DND-41 (cell line): ENCODE results near the gene HCAR3.

ENCODE experiments used
- ATAC-seq: fragments of 200-7000 bp; cut with Tn5 transposase; 3 replicates; pipeline ENCODE4 v1.9.1; 2021; ENCODE audit warnings: low read depth; ENCODE audit not compliant: insufficient read depth
- DNase-seq: peaks from one replicate; pipeline ENCODE4 v3.0.0-alpha.2; 2020
- H2AFZ ChIP-seq: 2 replicates; pipeline ENCODE4 v1.6.0; 2012; ENCODE audit warnings: low read depth, low read length
- H3K27ac ChIP-seq: 2 replicates; pipeline ENCODE4 v1.5.1; 2012; ENCODE audit warnings: low read length, inconsistent platforms
- H3K27me3 ChIP-seq: fragments of 200-600 bp; sonication (generic); 2 replicates; pipeline ENCODE4 v1.6.0; 2012; ENCODE audit warnings: low read length, mild to moderate bottlenecking, inconsistent platforms; ENCODE audit not compliant: insufficient read depth, poor library complexity
- H3K36me3 ChIP-seq: 2 replicates; pipeline ENCODE4 v1.5.1; 2012; ENCODE audit warnings: low read length, inconsistent platforms; ENCODE audit not compliant: insufficient read depth
- H3K4me1 ChIP-seq: 2 replicates; pipeline ENCODE4 v1.5.1; 2012; ENCODE audit warnings: mild to moderate bottlenecking, low read length; ENCODE audit not compliant: insufficient read depth
- H3K4me2 ChIP-seq: 2 replicates; pipeline ENCODE4 v1.6.0; 2012; ENCODE audit warnings: mild to moderate bottlenecking, moderate library complexity, low read length, inconsistent platforms; ENCODE audit not compliant: insufficient read depth
- H3K4me3 ChIP-seq, 2 experiments: fragments of 200-600 bp in 1 of 2; shearing (Covaris generic) in 1 of 2; 2 replicates each; pipeline ENCODE4 v1.5.1; 2012 to 2016; ENCODE audit warnings: inconsistent platforms in 2 of 2, low read length in 2 of 2, mild to moderate bottlenecking in 2 of 2, low read depth in 1 of 2, moderate library complexity in 1 of 2
- H3K79me2 ChIP-seq: 2 replicates; pipeline ENCODE4 v1.6.0; 2012; ENCODE audit warnings: low read length, inconsistent platforms; ENCODE audit not compliant: insufficient read depth
- H3K9ac ChIP-seq: 2 replicates; pipeline ENCODE4 v1.6.0; 2012; ENCODE audit warnings: low read depth, mild to moderate bottlenecking, inconsistent platforms, low read length, moderate library complexity
- H3K9me3 ChIP-seq: 2 replicates; pipeline ENCODE4 v1.5.1; 2012; ENCODE audit warnings: low read length, moderate library complexity, mild to moderate bottlenecking, inconsistent platforms; ENCODE audit not compliant: insufficient read depth, severe bottlenecking
- H4K20me1 ChIP-seq: 2 replicates; pipeline ENCODE4 v1.6.0; 2012; ENCODE audit warnings: low read length; ENCODE audit not compliant: insufficient read depth
- EZH2 ChIP-seq: IDR thresholded peaks from 3 replicates; pipeline ENCODE4 v1.6.1; 2012; ENCODE audit warnings: borderline replicate concordance, low read depth, mild to moderate bottlenecking, moderate library complexity, low read length, inconsistent platforms; ENCODE audit not compliant: severe bottlenecking
- TF ChIP-seq, protein P1 (sequence below): IDR thresholded peaks from 2 replicates; pipeline ENCODE4 v1.5.1; 2012; ENCODE audit warnings: borderline replicate concordance, low read length, moderate library complexity, mild to moderate bottlenecking; ENCODE audit not compliant: poor library complexity, severe bottlenecking; ENCODE audit errors: extremely low read depth

Gene HCAR3

DNA sequence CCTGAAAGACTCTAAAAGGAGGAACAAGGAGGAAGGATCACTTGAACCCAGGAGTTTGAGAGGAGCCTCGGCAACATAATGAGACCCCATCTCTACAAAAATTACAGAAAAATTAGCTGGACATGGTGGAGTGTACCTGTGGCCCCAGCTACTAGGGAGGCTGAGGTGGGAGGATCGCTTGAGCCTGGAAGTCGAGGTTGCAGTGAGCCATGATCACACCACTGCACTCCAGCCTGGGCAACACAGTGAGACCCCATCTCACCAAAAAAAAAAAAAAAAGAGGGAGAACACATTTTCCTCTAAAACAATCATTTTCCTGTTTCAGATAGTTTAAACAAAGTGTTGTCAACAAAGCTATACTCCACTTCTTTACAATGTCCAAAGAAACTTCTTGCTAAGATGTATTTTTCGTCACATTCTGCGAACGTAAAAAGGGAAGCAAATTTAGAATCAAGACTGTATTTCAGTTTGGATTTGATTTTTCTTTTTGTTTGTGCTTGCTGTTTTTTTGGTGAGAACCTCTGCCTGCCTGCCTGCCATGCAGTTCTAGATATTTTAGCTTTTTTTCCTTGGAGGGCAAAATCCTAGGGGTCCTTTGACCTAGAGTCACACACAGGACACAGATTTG, 9.0 kb upstream of the HCAR3 start:
- Histone ChIP-seq H3K4me2 (no peak overlapping the region), H3K4me1 (no peaks in the 10 kb centered on the region), H3K9me3 (no peaks in the 10 kb centered on the region), H3K4me3 (no peak overlapping the region), H3K79me2 (no peaks in the 10 kb centered on the region), H3K9ac (no peak overlapping the region), H4K20me1 (no peaks in the 10 kb centered on the region), H2AFZ (no peak overlapping the region), H3K36me3 (no peaks in the 10 kb centered on the region), H3K27ac (no peak overlapping the region), H3K27me3 (no peaks in the 10 kb centered on the region)
- TF ChIP-seq, protein P1, sequence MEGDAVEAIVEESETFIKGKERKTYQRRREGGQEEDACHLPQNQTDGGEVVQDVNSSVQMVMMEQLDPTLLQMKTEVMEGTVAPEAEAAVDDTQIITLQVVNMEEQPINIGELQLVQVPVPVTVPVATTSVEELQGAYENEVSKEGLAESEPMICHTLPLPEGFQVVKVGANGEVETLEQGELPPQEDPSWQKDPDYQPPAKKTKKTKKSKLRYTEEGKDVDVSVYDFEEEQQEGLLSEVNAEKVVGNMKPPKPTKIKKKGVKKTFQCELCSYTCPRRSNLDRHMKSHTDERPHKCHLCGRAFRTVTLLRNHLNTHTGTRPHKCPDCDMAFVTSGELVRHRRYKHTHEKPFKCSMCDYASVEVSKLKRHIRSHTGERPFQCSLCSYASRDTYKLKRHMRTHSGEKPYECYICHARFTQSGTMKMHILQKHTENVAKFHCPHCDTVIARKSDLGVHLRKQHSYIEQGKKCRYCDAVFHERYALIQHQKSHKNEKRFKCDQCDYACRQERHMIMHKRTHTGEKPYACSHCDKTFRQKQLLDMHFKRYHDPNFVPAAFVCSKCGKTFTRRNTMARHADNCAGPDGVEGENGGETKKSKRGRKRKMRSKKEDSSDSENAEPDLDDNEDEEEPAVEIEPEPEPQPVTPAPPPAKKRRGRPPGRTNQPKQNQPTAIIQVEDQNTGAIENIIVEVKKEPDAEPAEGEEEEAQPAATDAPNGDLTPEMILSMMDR, result no peak
- no peak for TF ChIP-seq EZH2
- ATAC-seq (no peak), DNase-seq (no peak)

DNA sequence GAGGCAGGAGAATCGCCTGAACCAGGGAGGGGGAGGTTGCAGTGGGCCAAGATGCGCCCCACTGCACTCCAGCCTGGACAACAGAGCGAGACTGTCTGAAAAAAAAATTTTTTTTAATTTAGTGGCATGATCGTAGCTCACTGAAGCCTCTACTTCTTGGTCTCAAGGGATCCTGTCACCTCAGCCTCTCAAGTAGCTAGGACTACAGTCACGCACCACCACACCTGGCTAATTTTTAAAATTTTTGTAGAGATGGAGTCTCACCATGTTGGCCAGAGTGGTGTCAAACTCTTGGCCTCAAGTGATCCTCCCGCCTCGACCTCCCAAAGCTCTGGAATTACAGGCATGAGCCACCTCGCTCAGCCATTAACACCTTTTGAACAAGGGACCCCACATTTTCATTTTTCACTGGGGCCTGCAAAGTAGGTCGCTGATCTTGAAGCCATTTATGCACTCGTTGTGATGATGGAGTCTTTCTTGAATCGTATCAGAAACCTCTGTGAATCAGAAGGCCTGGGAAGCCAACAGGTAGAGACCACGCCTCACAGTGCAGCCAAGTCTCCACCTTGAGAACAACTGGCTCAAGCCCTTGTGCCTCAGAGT, 8.1 kb upstream of the HCAR3 start:
- Histone ChIP-seq H3K9me3 (no peaks in the 10 kb centered on the region), H3K4me1 (no peaks in the 10 kb centered on the region), H3K27ac (no peak overlapping the region), H3K4me3 (no peak overlapping the region), H3K27me3 (no peaks in the 10 kb centered on the region), H3K36me3 (no peaks in the 10 kb centered on the region), H2AFZ (no peak overlapping the region), H3K79me2 (no peaks in the 10 kb centered on the region), H3K4me2 (no peak overlapping the region), H4K20me1 (no peaks in the 10 kb centered on the region), H3K9ac (no peak overlapping the region)
- no peak for DNase-seq
- TF ChIP-seq EZH2, result no peak
- TF ChIP-seq, protein P1, result no peak
- no peak for ATAC-seq

DNA sequence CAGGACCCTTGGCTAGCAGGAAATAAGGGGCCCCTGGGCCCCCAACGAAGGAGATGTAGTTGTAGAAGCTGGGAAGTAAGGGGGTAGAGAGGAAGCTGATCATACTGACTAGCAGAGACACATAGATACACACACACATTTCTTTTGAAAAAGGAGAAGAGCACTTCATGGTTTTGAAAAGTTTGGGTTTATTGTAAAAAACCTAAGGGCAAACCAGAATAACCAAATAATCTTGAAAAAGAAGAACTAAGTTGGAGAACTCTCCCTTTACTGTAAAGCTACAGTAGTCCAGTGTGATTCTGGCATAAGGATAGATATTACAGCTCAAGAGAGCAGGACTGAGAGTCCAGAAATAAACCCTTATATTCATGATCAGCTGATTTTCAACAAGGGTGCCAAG, 5.8 kb upstream of the HCAR3 start:
- no peaks in the 10 kb centered on the region for H3K79me2 ChIP-seq
- TF ChIP-seq EZH2, result no peak
- TF ChIP-seq, protein P1, result no peak
- H4K20me1 ChIP-seq, result no peaks in the 10 kb centered on the region
- no peak overlapping the region for H3K4me3 ChIP-seq
- no peak overlapping the region for H3K9ac ChIP-seq
- DNase-seq, result no peak
- no peaks in the 10 kb centered on the region for H3K27me3 ChIP-seq
- no peaks in the 10 kb centered on the region for H3K4me1 ChIP-seq
- no peak overlapping the region for H3K27ac ChIP-seq
- no peak overlapping the region for H3K4me2 ChIP-seq
- no peaks in the 10 kb centered on the region for H3K9me3 ChIP-seq
- ATAC-seq, result no peak
- no peak overlapping the region for H2AFZ ChIP-seq
- H3K36me3 ChIP-seq, result no peaks in the 10 kb centered on the region
